Measurements from ENCODE around the gene DIPK1C.

DNA sequence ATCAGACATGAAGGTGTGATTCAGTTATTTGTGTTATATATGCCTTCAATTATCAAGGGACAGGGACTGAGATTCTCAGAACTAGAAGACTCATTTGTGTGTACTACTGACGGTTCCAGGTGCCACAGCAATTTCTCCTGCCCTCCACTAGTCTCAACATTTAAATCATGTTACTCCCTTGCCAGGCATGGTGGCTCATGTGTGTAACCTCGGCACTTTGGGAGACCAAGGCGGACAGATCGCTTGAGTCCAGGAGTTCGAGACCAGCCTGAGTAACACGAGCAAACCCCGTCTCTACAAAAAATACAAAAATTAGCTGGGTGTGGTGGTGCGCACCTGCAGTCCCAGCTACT, 40.2 kb upstream of the DIPK1C start:
- TF ChIP-seq POLR2A (IDR thresholded peaks at IDR 0.05; ENCODE audit: low read depth, low read length), result no peak
- TF ChIP-seq POLR2AphosphoS5 (IDR thresholded peaks at IDR 0.05; ENCODE audit: low read depth, low read length), result no peak

Data from GM12891 (cell line).